Loucy (cell line): Measurements from ENCODE around the gene CAST.

ENCODE experiments used
- H2AFZ ChIP-seq: fragments of 200-600 bp; sonication (generic); 2 replicates; pipeline ENCODE4 v1.6.0; 2016; ENCODE audit warnings: antibody characterized with exemption, mild to moderate bottlenecking, low read length, moderate library complexity
- H3F3A ChIP-seq: fragments of 200-600 bp; 2 replicates; pipeline ENCODE4 v1.6.0; 2016; ENCODE audit warnings: antibody characterized with exemption, low read depth, mild to moderate bottlenecking
- H3K27me3 ChIP-seq: fragments of 200-600 bp; sonication (generic); 2 replicates; pipeline ENCODE4 v1.6.1; 2014; ENCODE audit warnings: low read length, mild to moderate bottlenecking; ENCODE audit not compliant: insufficient read depth, poor library complexity, severe bottlenecking
- H3K36me3 ChIP-seq: fragments of 200-600 bp; sonication (generic); 2 replicates; pipeline ENCODE4 v1.6.1; 2016; ENCODE audit warnings: low read length; ENCODE audit not compliant: insufficient read depth
- H3K4me1 ChIP-seq: fragments of 200-600 bp; sonication (generic); 2 replicates; pipeline ENCODE4 v1.5.1; 2014; ENCODE audit warnings: low read length, mild to moderate bottlenecking; ENCODE audit not compliant: insufficient read depth, poor library complexity, severe bottlenecking
- H3K4me2 ChIP-seq: fragments of 200-600 bp; sonication (generic); 2 replicates; pipeline ENCODE4 v1.6.0; 2014; ENCODE audit warnings: antibody characterized with exemption, low read length, low read depth, mild to moderate bottlenecking; ENCODE audit not compliant: poor library complexity, severe bottlenecking
- H3K4me3 ChIP-seq: fragments of 200-600 bp; sonication (generic); 2 replicates; pipeline ENCODE4 v1.5.1; 2014; ENCODE audit warnings: low read length, mild to moderate bottlenecking, mixed read lengths; ENCODE audit not compliant: poor library complexity, severe bottlenecking
- H3K79me2 ChIP-seq: fragments of 200-600 bp; sonication (generic); 2 replicates; pipeline ENCODE4 v1.6.1; 2014; ENCODE audit warnings: low read length; ENCODE audit not compliant: insufficient read depth
- H3K9ac ChIP-seq: fragments of 200-600 bp; sonication (generic); 2 replicates; pipeline ENCODE4 v1.6.0; 2014; ENCODE audit warnings: mild to moderate bottlenecking, low read depth, low read length, moderate library complexity; ENCODE audit not compliant: poor library complexity, severe bottlenecking
- H3K9me2 ChIP-seq: fragments of 200-600 bp; sonication (generic); replicated peaks from 2 replicates; pipeline ENCODE4 v1.6.1; 2016; ENCODE audit warnings: low read depth, low read length, mixed read lengths
- H3K9me3 ChIP-seq: fragments of 200-600 bp; sonication (generic); 2 replicates; pipeline ENCODE4 v1.6.1; 2014; ENCODE audit warnings: mild to moderate bottlenecking, antibody characterized with exemption, low read length, low read depth; ENCODE audit not compliant: insufficient read depth
- H4K20me1 ChIP-seq: fragments of 200-600 bp; sonication (generic); 2 replicates; pipeline ENCODE4 v1.6.0; 2014; ENCODE audit warnings: antibody characterized with exemption, low read length, mild to moderate bottlenecking; ENCODE audit not compliant: insufficient read depth, poor library complexity, severe bottlenecking
- CTCF ChIP-seq: fragments of 200-600 bp; sonication (generic); conservative IDR thresholded peaks from 2 replicates; pipeline ENCODE4 v1.5.1; 2014; ENCODE audit warnings: mild to moderate bottlenecking, antibody characterized with exemption, low read length
- EZH2phosphoT487 ChIP-seq: fragments of 200-600 bp; IDR thresholded peaks from 2 replicates; pipeline ENCODE4 v1.6.1; 2018; ENCODE audit warnings: antibody characterized with exemption, mild to moderate bottlenecking, moderate library complexity, borderline replicate concordance

The CAST gene

GRCh38 chr5:96816991-96817390 lies 154.8 kb downstream of the CAST start:
- peak overlapping the region; percentile 90 for H3K4me2 ChIP-seq
- H2AFZ ChIP-seq = no peak overlapping the region
- H3F3A ChIP-seq = peaks cover 11% of the 10 kb centered on the region
- peak overlapping the region; percentile 73 for H3K4me3 ChIP-seq
- H3K79me2 ChIP-seq = no peaks in the 10 kb centered on the region
- no peaks in the 10 kb centered on the region for H3K9me3 ChIP-seq
- no peaks in the 10 kb centered on the region for H4K20me1 ChIP-seq
- H3K36me3 ChIP-seq = no peaks in the 10 kb centered on the region
- peaks cover 87% of the 10 kb centered on the region for H3K4me1 ChIP-seq
- H3K9ac ChIP-seq = peak overlapping the region; percentile 84
- TF ChIP-seq CTCF = no peak
- no peak for TF ChIP-seq EZH2phosphoT487
- H3K27me3 ChIP-seq = no peaks in the 10 kb centered on the region
- H3K9me2 ChIP-seq = no peaks in the 10 kb centered on the region

GRCh38 chr5:96817506-96817905 lies 155.3 kb downstream of the CAST start:
- H3K9me2 ChIP-seq = no peaks in the 10 kb centered on the region
- H3K4me2 ChIP-seq = peak overlapping the region; percentile 90
- H3K36me3 ChIP-seq = no peaks in the 10 kb centered on the region
- peaks cover 11% of the 10 kb centered on the region for H3F3A ChIP-seq
- no peaks in the 10 kb centered on the region for H3K27me3 ChIP-seq
- no peaks in the 10 kb centered on the region for H3K79me2 ChIP-seq
- H3K4me3 ChIP-seq = peak overlapping the region; percentile 73
- H3K9ac ChIP-seq = peak overlapping the region; percentile 84
- H4K20me1 ChIP-seq = no peaks in the 10 kb centered on the region
- H3K4me1 ChIP-seq = peaks cover 88% of the 10 kb centered on the region
- TF ChIP-seq CTCF (no peak), EZH2phosphoT487 (no peak)
- H2AFZ ChIP-seq = no peak overlapping the region
- H3K9me3 ChIP-seq = no peaks in the 10 kb centered on the region

GRCh38 chr5:96818125-96818788 lies 156.1 kb downstream of the CAST start:
- Histone ChIP-seq H3F3A (peaks cover 11% of the 10 kb centered on the region), H3K4me1 (peaks cover 89% of the 10 kb centered on the region), H3K36me3 (no peaks in the 10 kb centered on the region), H3K4me2 (peak overlapping the region; percentile 90), H4K20me1 (no peaks in the 10 kb centered on the region), H3K9ac (peak overlapping the region; percentile 84), H3K9me2 (no peaks in the 10 kb centered on the region), H3K27me3 (no peaks in the 10 kb centered on the region), H3K4me3 (peak overlapping the region; percentile 73), H2AFZ (no peak overlapping the region), H3K79me2 (no peaks in the 10 kb centered on the region), H3K9me3 (no peaks in the 10 kb centered on the region)
- no peak for TF ChIP-seq EZH2phosphoT487
- TF ChIP-seq CTCF = no peak
